ENCODE results near the gene VPREB3. TPM values are rescaled to one million over a fixed set of nuclear protein-coding genes. Genes with fewer than 3 reads are reported as not detected.

The VPREB3 gene
- total and polyA plus RNA-seq, 8 donors = 0.34 to 1.4 (median 0.87) TPM; not detected in 3

DNA sequence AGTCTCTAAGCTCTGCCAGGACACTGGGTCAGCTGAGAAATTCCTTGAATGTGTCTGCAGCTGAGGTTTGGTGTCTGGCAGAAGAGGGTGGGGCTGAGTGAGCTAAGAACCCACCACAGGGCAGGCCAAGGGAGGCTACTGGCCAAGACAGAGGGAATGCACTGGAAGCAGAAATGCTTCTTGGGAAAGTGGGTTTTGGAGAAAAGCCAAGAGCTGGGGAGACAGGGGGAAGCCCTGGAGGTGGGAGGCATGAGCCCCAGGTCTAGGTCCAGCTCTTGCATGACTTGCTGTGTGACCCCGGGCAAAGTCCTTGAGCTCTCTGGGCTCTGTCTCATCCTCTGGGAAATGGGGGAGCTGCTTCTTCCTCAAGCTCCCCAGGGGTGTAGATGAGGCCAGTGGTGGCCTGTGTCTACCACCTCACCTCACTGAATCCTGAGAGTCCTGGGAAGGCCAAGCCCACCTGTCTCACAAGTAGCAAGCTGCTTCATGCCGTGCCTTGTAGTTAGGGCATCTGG is 20.8 kb upstream of the VPREB3 start:
- DNase-seq = no peak
- Histone ChIP-seq H3K36me3 (no peaks in the 10 kb centered on the region), H3K4me3 (no peak overlapping the region), H3K4me1 (peaks cover 4 to 28% of the 10 kb centered on the region in 2 donors), H3K27ac (no peak overlapping the region), H3K27me3 (peaks cover 0 to 20% of the 10 kb centered on the region in 2 donors), H3K9me3 (no peaks in the 10 kb centered on the region)
- TF ChIP-seq, protein P1, sequence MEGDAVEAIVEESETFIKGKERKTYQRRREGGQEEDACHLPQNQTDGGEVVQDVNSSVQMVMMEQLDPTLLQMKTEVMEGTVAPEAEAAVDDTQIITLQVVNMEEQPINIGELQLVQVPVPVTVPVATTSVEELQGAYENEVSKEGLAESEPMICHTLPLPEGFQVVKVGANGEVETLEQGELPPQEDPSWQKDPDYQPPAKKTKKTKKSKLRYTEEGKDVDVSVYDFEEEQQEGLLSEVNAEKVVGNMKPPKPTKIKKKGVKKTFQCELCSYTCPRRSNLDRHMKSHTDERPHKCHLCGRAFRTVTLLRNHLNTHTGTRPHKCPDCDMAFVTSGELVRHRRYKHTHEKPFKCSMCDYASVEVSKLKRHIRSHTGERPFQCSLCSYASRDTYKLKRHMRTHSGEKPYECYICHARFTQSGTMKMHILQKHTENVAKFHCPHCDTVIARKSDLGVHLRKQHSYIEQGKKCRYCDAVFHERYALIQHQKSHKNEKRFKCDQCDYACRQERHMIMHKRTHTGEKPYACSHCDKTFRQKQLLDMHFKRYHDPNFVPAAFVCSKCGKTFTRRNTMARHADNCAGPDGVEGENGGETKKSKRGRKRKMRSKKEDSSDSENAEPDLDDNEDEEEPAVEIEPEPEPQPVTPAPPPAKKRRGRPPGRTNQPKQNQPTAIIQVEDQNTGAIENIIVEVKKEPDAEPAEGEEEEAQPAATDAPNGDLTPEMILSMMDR (IDR thresholded peaks at IDR 0.05) = no peak
- ATAC-seq = no peak
- intact Hi-C loops (cut with DNase I) = loop anchor here in 1 of 2 donors (5.0 kb wide), 1 partner anchor 62 kb away; the partner anchor contains the start of gene DERL3

DNA sequence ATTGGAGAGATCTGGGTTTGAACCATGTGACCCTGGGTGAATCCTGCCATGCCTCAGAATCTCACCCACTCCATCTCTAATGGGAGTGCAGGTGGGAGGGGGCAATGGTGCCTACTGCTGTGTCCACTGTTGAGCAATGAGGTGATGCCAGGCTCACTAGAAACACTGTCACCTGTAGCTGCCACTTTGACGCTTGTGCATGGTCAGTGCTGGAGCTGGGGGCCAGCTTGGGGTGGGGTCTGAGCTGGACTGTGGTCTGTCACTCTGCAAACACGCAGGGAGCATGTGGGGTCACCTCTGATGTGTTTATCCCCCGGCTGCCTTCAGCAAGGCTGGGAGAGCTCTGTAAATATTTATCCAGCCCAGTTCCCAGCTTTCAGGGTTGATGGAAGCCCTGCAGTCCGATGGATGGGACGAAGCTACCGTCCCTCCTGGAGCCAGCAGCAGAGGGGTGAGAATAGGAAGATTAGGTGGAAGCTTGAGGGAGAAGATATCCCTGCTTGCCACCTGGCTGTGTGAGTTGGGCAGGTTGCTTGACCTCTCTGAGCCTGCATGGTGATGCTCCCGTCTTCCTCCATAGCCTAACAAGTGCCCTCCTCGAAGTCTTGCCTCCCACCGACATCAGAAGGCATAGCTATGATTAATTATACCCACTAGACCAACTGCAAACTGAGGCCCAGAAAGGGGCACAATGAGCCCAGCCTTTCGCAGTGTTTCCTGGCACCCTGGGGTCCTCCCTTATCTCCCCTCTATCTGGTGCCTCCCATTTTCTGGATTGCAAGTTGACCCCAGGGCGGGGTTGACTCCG is 20.1 kb upstream of the VPREB3 start:
- no peaks in the 10 kb centered on the region for H3K9me3 ChIP-seq
- no peak overlapping the region for H3K27ac ChIP-seq
- H3K27me3 ChIP-seq = peaks cover 0 to 20% of the 10 kb centered on the region in 2 donors
- TF ChIP-seq, protein P1 (IDR thresholded peaks at IDR 0.05) = no peak
- DNase-seq (no peak), ATAC-seq (no peak)
- H3K4me3 ChIP-seq = no peak overlapping the region
- H3K36me3 ChIP-seq = no peaks in the 10 kb centered on the region
- intact Hi-C loops (cut with DNase I) = loop anchor here in 1 of 2 donors (5.0 kb wide), 1 partner anchor 63 kb away; the partner anchor contains the start of gene DERL3
- H3K4me1 ChIP-seq = peaks cover 4 to 28% of the 10 kb centered on the region in 2 donors

DNA sequence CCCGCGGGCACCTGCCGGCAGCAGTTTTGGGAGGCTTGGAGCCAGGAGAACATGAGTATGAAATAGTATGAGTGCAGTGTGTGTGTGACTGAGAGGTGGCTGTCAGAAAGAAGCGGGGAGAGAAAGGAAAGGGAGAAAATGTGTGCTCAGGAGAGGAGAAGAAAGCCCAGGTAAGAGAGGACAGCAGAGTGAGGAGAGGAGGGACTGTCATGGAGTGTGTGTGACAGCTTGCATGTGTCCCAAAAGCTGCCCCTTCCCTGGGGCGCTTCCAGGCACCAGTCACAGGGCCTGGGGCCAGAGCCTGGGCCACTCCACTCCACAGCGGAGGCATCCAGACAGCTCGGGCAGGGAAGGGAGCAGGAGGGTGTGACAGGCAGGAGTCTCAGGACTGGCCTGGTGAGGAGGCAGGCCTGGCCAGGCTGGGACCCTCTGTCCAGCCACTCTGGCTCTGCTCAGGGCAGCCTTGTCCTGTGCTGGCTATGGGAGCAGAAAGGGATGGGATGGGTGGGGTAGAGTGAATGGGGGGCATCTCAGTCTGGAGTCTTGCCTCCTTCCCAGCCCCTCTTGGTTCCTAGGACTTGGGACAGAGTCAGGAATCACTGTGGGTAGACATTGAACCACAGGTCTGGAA is 19.4 kb upstream of the VPREB3 start:
- intact Hi-C loops (cut with DNase I) = loop anchor here in 1 of 2 donors (5.0 kb wide), 1 partner anchor 64 kb away; the partner anchor contains the start of gene DERL3
- no peaks in the 10 kb centered on the region for H3K36me3 ChIP-seq

DNA sequence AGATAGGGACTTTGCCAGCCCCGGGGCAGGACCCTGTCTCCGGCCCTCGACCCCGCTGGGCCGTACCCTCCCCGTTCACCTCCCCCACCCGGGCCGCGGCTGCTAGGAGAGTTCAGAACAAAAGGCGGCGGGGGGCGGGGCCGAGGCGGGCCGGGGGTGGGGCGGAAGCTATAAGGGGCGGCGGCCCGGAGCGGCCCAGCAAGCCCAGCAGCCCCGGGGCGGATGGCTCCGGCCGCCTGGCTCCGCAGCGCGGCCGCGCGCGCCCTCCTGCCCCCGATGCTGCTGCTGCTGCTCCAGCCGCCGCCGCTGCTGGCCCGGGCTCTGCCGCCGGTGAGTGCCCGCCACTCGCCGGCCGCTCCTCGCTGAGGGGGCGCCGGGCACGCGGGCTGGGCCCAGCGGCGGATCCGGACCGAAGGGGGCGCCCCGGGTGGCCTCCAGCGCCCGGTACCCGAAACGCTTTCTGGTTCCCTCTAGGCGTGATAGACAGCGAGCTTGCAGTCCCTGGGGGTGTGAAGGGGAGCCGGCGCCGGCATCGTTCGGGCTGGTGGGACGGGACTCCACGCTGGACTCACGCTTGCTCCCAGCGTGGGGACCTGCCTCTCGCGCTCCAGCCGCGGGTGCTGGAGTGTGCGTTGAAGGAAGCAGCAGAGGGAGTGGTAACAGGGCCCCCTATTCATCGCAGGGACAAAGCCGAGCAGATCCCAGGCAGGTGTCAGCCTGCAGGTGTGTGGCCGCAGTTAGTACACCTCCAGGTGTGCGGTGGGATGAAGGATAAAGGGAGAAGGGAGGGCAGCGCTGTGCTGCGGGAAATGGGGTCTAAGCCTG is 18.6 kb upstream of the VPREB3 start, which contains the start of gene MMP11:
TSS of gene MMP11 (plus strand) at position 201 of the 825 bp plus-strand sequence. CDS start at position 223, 22 bp downstream.
- Histone ChIP-seq H3K27ac (no peak within 1 kb of the TSS), H3K4me3 (peak within 1 kb of the TSS; percentile 17 to 32), H3K4me1 (peaks cover 4 to 37% of the 10 kb centered on the region in 2 donors), H3K9me3 (no peaks in the 10 kb centered on the region), H3K36me3 (no peaks in the 10 kb centered on the region), H3K27me3 (peaks cover 0 to 20% of the 10 kb centered on the region in 2 donors)
- intact Hi-C loops (cut with DNase I) = loop anchor here in 1 of 2 donors (5.0 kb wide), 1 partner anchor 64 kb away; the partner anchor contains the start of gene DERL3
- ATAC-seq (peak; percentile 57), DNase-seq (peak in 3 of 4 donors; percentile 59 to 87 (median 60))
- TF ChIP-seq, protein P1 (IDR thresholded peaks at IDR 0.05) = no peak

More for the DNA sequence above, 19.4 kb upstream of the VPREB3 start:
- TF ChIP-seq, protein P1 (IDR thresholded peaks at IDR 0.05) = no peak
- Histone ChIP-seq H3K27me3 (peaks cover 0 to 20% of the 10 kb centered on the region in 2 donors), H3K4me1 (peaks cover 4 to 29% of the 10 kb centered on the region in 2 donors), H3K4me3 (no peak overlapping the region), H3K27ac (no peak overlapping the region), H3K9me3 (no peaks in the 10 kb centered on the region)
- ATAC-seq (no peak), DNase-seq (no peak)
